Hematopoietic multipotent progenitor cell (in vitro differentiated cells): ENCODE measurements around the gene UBE2Q2. TPM values are rescaled to one million over a fixed set of nuclear protein-coding genes. Genes with fewer than 3 reads are reported as not detected.
"Not testable (repeated sequence)": the region's sequence is repeated elsewhere in the genome, so short reads cannot be mapped to it uniquely, and the experiment has no call there.

Experiments used
- DNase-seq, 3 donors: peaks; one replicate each; pipeline ENCODE4 v3.0.0-alpha.2; 2011 to 2015; ENCODE audit warnings: low read depth in 2 of 3, low spot score in 2 of 3
- total RNA-seq: library from RNA; depleted of rRNA; stranded (reverse); fragments of >200 nt; gene quantifications from one replicate; pipeline ENCODE4 v1.2.3, GENCODE V29; 2012

Gene UBE2Q2
- total RNA-seq, 1 donor: 22.9 TPM

- DNase-seq: no peak
Measured at GRCh38 chr15:75823860-75824613, 19.2 kb upstream of the UBE2Q2 start.

GRCh38 chr15:75827691-75828090 is 15.6 kb upstream of the UBE2Q2 start:
- DNase-seq: no peak

- no peak for DNase-seq
Measured at GRCh38 chr15:75828429-75828828, 14.8 kb upstream of the UBE2Q2 start.

- DNase-seq: no peak
Measured at GRCh38 chr15:75830910-75831805, 12.1 kb upstream of the UBE2Q2 start.

GRCh38 chr15:75831806-75832102 is 11.5 kb upstream of the UBE2Q2 start:
- DNase-seq: no peak

- no peak for DNase-seq
Measured at GRCh38 chr15:75832114-75832513, 11.1 kb upstream of the UBE2Q2 start.

- no peak for DNase-seq
Measured at GRCh38 chr15:75834021-75834420, 9.2 kb upstream of the UBE2Q2 start.

GRCh38 chr15:75835990-75836958 is 7.0 kb upstream of the UBE2Q2 start:
- DNase-seq: peak in 1 of 3 donors; percentile 35

- DNase-seq: peak in 2 of 3 donors; percentile 57 to 74
Measured at GRCh38 chr15:75836959-75837334, 6.3 kb upstream of the UBE2Q2 start.

- no peak for DNase-seq
Measured at GRCh38 chr15:75840659-75841058, 2.6 kb upstream of the UBE2Q2 start.

- DNase-seq: no peak
Measured at GRCh38 chr15:75841626-75842025, 1.6 kb upstream of the UBE2Q2 start.

- DNase-seq: peak in 2 of 3 donors; percentile 55 to 58
Measured at GRCh38 chr15:75843678-75844581, 683 bp downstream of the UBE2Q2 start.

GRCh38 chr15:75844629-75845335 is 1.5 kb downstream of the UBE2Q2 start:
- no peak for DNase-seq

- no peak for DNase-seq
Measured at GRCh38 chr15:75849167-75849566, 5.9 kb downstream of the UBE2Q2 start.

- DNase-seq: no peak
Measured at GRCh38 chr15:75850708-75851107, 7.5 kb downstream of the UBE2Q2 start.

- not testable (repeated sequence) for DNase-seq
Measured at GRCh38 chr15:75851566-75851965, 8.3 kb downstream of the UBE2Q2 start.

GRCh38 chr15:75857886-75858285 is 14.6 kb downstream of the UBE2Q2 start:
- DNase-seq: no peak

GRCh38 chr15:75861750-75862402 is 18.6 kb downstream of the UBE2Q2 start:
- DNase-seq: no peak

- no peak for DNase-seq
Measured at GRCh38 chr15:75862796-75863195, 19.5 kb downstream of the UBE2Q2 start.
